IMR-90 (cell line): ENCODE results near the gene CDK13.
"Not testable (repeated sequence)": the region's sequence is repeated elsewhere in the genome, so short reads cannot be mapped to it uniquely, and the experiment has no call there.

Experiments used
- BHLHE40 ChIP-seq: fragments of 150-350 bp; IDR thresholded peaks from 2 replicates; pipeline ENCODE4 v1.6.1; 2016; ENCODE audit warnings: mild to moderate bottlenecking, low read depth, low read length
- CEBPB ChIP-seq: IDR thresholded peaks from 2 replicates; pipeline ENCODE4 v1.6.1; 2012; ENCODE audit warnings: low read depth, low read length, improper control_type of control experiment
- CHD1 ChIP-seq: IDR thresholded peaks from 2 replicates; pipeline ENCODE4 v1.6.1; 2012; ENCODE audit warnings: low read depth, low read length, improper control_type of control experiment
- CTCF ChIP-seq: conservative IDR thresholded peaks from 2 replicates; pipeline ENCODE4 v1.5.1; 2012; ENCODE audit warnings: mild to moderate bottlenecking, low read depth, low read length, improper control_type of control experiment
- ELK1 ChIP-seq: fragments of 150-350 bp; IDR thresholded peaks from 2 replicates; pipeline ENCODE4 v1.6.1; 2016; ENCODE audit warnings: low read depth, mild to moderate bottlenecking, low read length, moderate library complexity, borderline replicate concordance
- FOS ChIP-seq: fragments of 150-350 bp; IDR thresholded peaks from 2 replicates; pipeline ENCODE4 v1.6.1; 2016; ENCODE audit warnings: low read depth, low read length
- MAFK ChIP-seq: IDR thresholded peaks from 2 replicates; pipeline ENCODE4 v1.6.1; 2012; ENCODE audit warnings: low read depth, low read length, improper control_type of control experiment
- MAZ ChIP-seq: IDR thresholded peaks from 2 replicates; pipeline ENCODE4 v1.6.1; 2012; ENCODE audit warnings: low read depth, mild to moderate bottlenecking, low read length, improper control_type of control experiment, moderate library complexity, borderline replicate concordance
- POLR2A ChIP-seq: IDR thresholded peaks from 2 replicates; pipeline ENCODE4 v1.6.1; 2012; ENCODE audit warnings: mild to moderate bottlenecking, low read depth, low read length
- RAD21 ChIP-seq: IDR thresholded peaks from 2 replicates; pipeline ENCODE4 v1.6.1; 2012; ENCODE audit warnings: low read length, improper control_type of control experiment
- RCOR1 ChIP-seq: IDR thresholded peaks from 2 replicates; pipeline ENCODE4 v1.6.1; 2012; ENCODE audit warnings: mild to moderate bottlenecking, low read length, improper control_type of control experiment; ENCODE audit not compliant: insufficient replicate concordance
- RFX5 ChIP-seq: IDR thresholded peaks from 2 replicates; pipeline ENCODE4 v1.8.0; 2012; ENCODE audit warnings: low read depth, mild to moderate bottlenecking, low read length, moderate library complexity
- SMC3 ChIP-seq: fragments of 150-350 bp; IDR thresholded peaks from 2 replicates; pipeline ENCODE4 v1.6.1; 2016; ENCODE audit warnings: low read depth, mild to moderate bottlenecking, antibody characterized with exemption, low read length, moderate library complexity

GRCh38 chr7:40118201-40118600, 168.1 kb downstream of the CDK13 start:
- not testable (repeated sequence) for TF ChIP-seq CTCF, POLR2A, RCOR1, CEBPB, ELK1, MAFK, CHD1, MAZ, FOS, RAD21, BHLHE40, SMC3, RFX5
